SIG-M5 treated with dmso at 0.1 percent for 504 hours (cell line): ENCODE measurements around the gene JMJD6.
A peak's percentile ranks its signal among the peaks of the same experiment; 100 is the strongest.
"Not testable (repeated sequence)": the region's sequence is repeated elsewhere in the genome, so short reads cannot be mapped to it uniquely, and the experiment has no call there.

Experiments used
- DNase-seq: peaks from one replicate; lab custom pipeline; 2025; ENCODE audit not compliant: unreplicated experiment; lab: John Stamatoyannopoulos, UW

JMJD6 gene

GRCh38 chr17:76718516-76718915 is 7.9 kb downstream of the JMJD6 start:
- no peak for DNase-seq

GRCh38 chr17:76716839-76717215 is 9.6 kb downstream of the JMJD6 start:
- no peak for DNase-seq

- peak; percentile 99 for DNase-seq
Observed at GRCh38 chr17:76716146-76716838, 10.1 kb downstream of the JMJD6 start.

GRCh38 chr17:76715496-76715830 is 10.9 kb downstream of the JMJD6 start:
- no peak for DNase-seq

- peak; percentile 9 for DNase-seq
Observed at GRCh38 chr17:76714822-76715495, 11.4 kb downstream of the JMJD6 start.

- no peak for DNase-seq
Observed at GRCh38 chr17:76714336-76714735, 12.1 kb downstream of the JMJD6 start.

GRCh38 chr17:76713765-76714164 is 12.6 kb downstream of the JMJD6 start:
- no peak for DNase-seq

- DNase-seq, result not testable (repeated sequence)
Observed at GRCh38 chr17:76712321-76712720, 14.1 kb downstream of the JMJD6 start.

- DNase-seq, result peak; percentile 23
Observed at GRCh38 chr17:76710863-76711611, 15.4 kb downstream of the JMJD6 start, which contains the start of gene MXRA7. MXRA7 (minus strand) TSS chr17:76710965; CDS start chr17:76710946, 19 bp downstream.

GRCh38 chr17:76709951-76710862 is 16.2 kb downstream of the JMJD6 start:
- not testable (repeated sequence) for DNase-seq

- DNase-seq, result no peak
Observed at GRCh38 chr17:76709077-76709950, 17.1 kb downstream of the JMJD6 start.

- DNase-seq, result no peak
Observed at GRCh38 chr17:76707985-76708807, 18.2 kb downstream of the JMJD6 start.

GRCh38 chr17:76706817-76707216 is 19.6 kb downstream of the JMJD6 start:
- no peak for DNase-seq

- DNase-seq, result no peak
Observed at GRCh38 chr17:76704805-76705204, 21.6 kb downstream of the JMJD6 start.

- DNase-seq, result no peak
Observed at GRCh38 chr17:76702941-76703637, 23.3 kb downstream of the JMJD6 start.

GRCh38 chr17:76702076-76702475 is 24.3 kb downstream of the JMJD6 start:
- no peak for DNase-seq

- no peak for DNase-seq
Observed at GRCh38 chr17:76701471-76701967, 24.9 kb downstream of the JMJD6 start.
